IMR-90 (cell line): Measurements from ENCODE around the gene NAP1L5. TPM values are rescaled to one million over a fixed set of nuclear protein-coding genes. Genes with fewer than 3 reads are reported as not detected.

Experiments
- ATAC-seq: fragments of 200-7000 bp; cut with Tn5 transposase; 2 replicates; pipeline ENCODE4 v1.9.1; 2020; ENCODE audit warnings: low read depth, mild to moderate bottlenecking, moderate library complexity
- BruUV-seq: library from RNA; stranded (reverse); fragments of 400-500 nt; replicated peaks from 2 replicates; lab custom pipeline; 2021; lab: Mats Ljungman, UMichigan
- CTCF ChIA-PET: fragments of 300-600 bp; formaldehyde crosslinking; extraction: SDS; loops from one replicate; lab custom pipeline; 2021; ENCODE audit warnings: antibody characterized with exemption; lab: Yijun Ruan, JAX
- POLR2A ChIA-PET: fragments of 300-600 bp; sonication (Branson Sonifier 250); formaldehyde crosslinking; loops from one replicate; lab custom pipeline; 2022; ENCODE audit warnings: antibody characterized with exemption; ENCODE audit not compliant: unreplicated experiment; lab: Charles Lee
- DNase-seq: peaks from one replicate; pipeline ENCODE4 v3.0.0; 2013
- H2AFZ ChIP-seq: replicated peaks from 2 replicates; pipeline ENCODE3; 2013; ENCODE audit warnings: low read length, mild to moderate bottlenecking; ENCODE audit not compliant: poor library complexity
- H2AK5ac ChIP-seq: 2 replicates; pipeline ENCODE4 v1.6.1; 2013; ENCODE audit warnings: low read depth, low read length, inconsistent platforms
- H2AK9ac ChIP-seq: replicated peaks from 2 replicates; pipeline ENCODE3; 2013; ENCODE audit warnings: mild to moderate bottlenecking, low read depth, low read length, moderate library complexity; ENCODE audit not compliant: poor library complexity
- H2BK120ac ChIP-seq: 2 replicates; pipeline ENCODE4 v1.6.1; 2013; ENCODE audit warnings: low read depth, low read length, inconsistent platforms
- H2BK15ac ChIP-seq: 3 replicates; pipeline ENCODE4 v1.6.1; 2013; ENCODE audit warnings: low read depth, low read length, inconsistent platforms
- H2BK20ac ChIP-seq: 2 replicates; pipeline ENCODE4 v1.6.1; 2013; ENCODE audit warnings: low read depth, mild to moderate bottlenecking, inconsistent platforms, low read length, moderate library complexity
- H2BK5ac ChIP-seq: 2 replicates; pipeline ENCODE4 v1.6.1; 2013; ENCODE audit warnings: mild to moderate bottlenecking, low read depth, low read length, inconsistent platforms; ENCODE audit not compliant: poor library complexity, severe bottlenecking
- H3K14ac ChIP-seq: replicated peaks from 2 replicates; pipeline ENCODE4 v1.6.1; 2013; ENCODE audit warnings: low read depth, low read length, inconsistent platforms
- H3K18ac ChIP-seq: 2 replicates; pipeline ENCODE4 v1.6.1; 2013; ENCODE audit warnings: low read depth, low read length, control low read depth
- H3K23ac ChIP-seq: 2 replicates; pipeline ENCODE4 v1.6.1; 2013; ENCODE audit warnings: low read depth, low read length, inconsistent platforms
- H3K27ac ChIP-seq: 2 replicates; pipeline ENCODE4 v1.5.1; 2013; ENCODE audit warnings: mild to moderate bottlenecking, control low read depth, low read length; ENCODE audit not compliant: insufficient read depth
- H3K27me3 ChIP-seq: 2 replicates; pipeline ENCODE4 v1.6.1; 2013; ENCODE audit warnings: low read length; ENCODE audit not compliant: control insufficient read depth, insufficient read depth
- H3K36me3 ChIP-seq: 2 replicates; pipeline ENCODE4 v1.6.1; 2013; ENCODE audit warnings: low read length, mixed read lengths; ENCODE audit not compliant: control insufficient read depth, insufficient read depth
- H3K4ac ChIP-seq: 2 replicates; pipeline ENCODE4 v1.6.1; 2013; ENCODE audit warnings: low read depth, low read length, inconsistent platforms
- H3K4me1 ChIP-seq: 2 replicates; pipeline ENCODE4 v1.6.1; 2013; ENCODE audit warnings: low read length, mixed read lengths; ENCODE audit not compliant: control insufficient read depth, insufficient read depth
- H3K4me2 ChIP-seq: 2 replicates; pipeline ENCODE4 v1.6.1; 2013; ENCODE audit warnings: low read depth, mild to moderate bottlenecking, control low read depth, low read length, moderate library complexity
- H3K4me3 ChIP-seq: 2 replicates; pipeline ENCODE4 v1.5.1; 2013; ENCODE audit warnings: low read depth, mild to moderate bottlenecking, control low read depth, low read length, moderate library complexity; ENCODE audit not compliant: insufficient read depth
- H3K56ac ChIP-seq: 2 replicates; pipeline ENCODE4 v1.6.1; 2013; ENCODE audit warnings: low read length, inconsistent platforms; ENCODE audit not compliant: insufficient read depth; ENCODE audit errors: extremely low read depth
- H3K79me1 ChIP-seq, 2 experiments: 2 replicates each; pipeline ENCODE4 v1.6.1; 2013; ENCODE audit warnings: low read length in 2 of 2, inconsistent platforms in 1 of 2, low read depth in 1 of 2
- H3K9ac ChIP-seq: 2 replicates; pipeline ENCODE4 v1.6.1; 2013; ENCODE audit warnings: low read depth, low read length, control low read depth
- H3K9me1 ChIP-seq: 2 replicates; pipeline ENCODE4 v1.6.1; 2013; ENCODE audit warnings: low read length, inconsistent platforms; ENCODE audit not compliant: insufficient read depth
- H3K9me3 ChIP-seq: 2 replicates; pipeline ENCODE4 v1.6.1; 2013; ENCODE audit warnings: low read length; ENCODE audit not compliant: control insufficient read depth, insufficient read depth
- H4K20me1 ChIP-seq: 2 replicates; pipeline ENCODE4 v1.6.1; 2013; ENCODE audit warnings: low read length, inconsistent platforms; ENCODE audit not compliant: insufficient read depth
- H4K5ac ChIP-seq: 2 replicates; pipeline ENCODE4 v1.6.1; 2013; ENCODE audit warnings: mild to moderate bottlenecking, low read depth, low read length, control low read depth
- H4K8ac ChIP-seq, 2 experiments: 2 replicates each; pipeline ENCODE4 v1.6.1; 2013; ENCODE audit warnings: low read depth in 2 of 2, low read length in 2 of 2, control low read depth in 1 of 2, inconsistent platforms in 1 of 2
- H4K91ac ChIP-seq: 2 replicates; pipeline ENCODE4 v1.6.1; 2013; ENCODE audit warnings: low read depth, low read length, inconsistent platforms; ENCODE audit not compliant: insufficient read depth
- BHLHE40 ChIP-seq: fragments of 150-350 bp; IDR thresholded peaks from 2 replicates; pipeline ENCODE4 v1.6.1; 2016; ENCODE audit warnings: mild to moderate bottlenecking, low read depth, low read length
- WGBS, 2 experiments: methylation state at CpG; one replicate each; pipeline versions ENCODE4 v1.1.5 to v1.1.7; 2013; ENCODE audit warnings: missing lambda C conversion rate in 2 of 2; ENCODE audit not compliant: insufficient read length in 1 of 2; ENCODE audit errors: extremely low coverage in 2 of 2; 5-methylcytosine and 5-hydroxymethylcytosine counted together
- dilution Hi-C: fragments of 300-500 bp; cut with HindIII; formaldehyde crosslinking; loops from one replicate; pipeline ENCODE4 v1.14.3; 2018; ENCODE audit warnings: low sequenced_read_pairs; ENCODE audit not compliant: unreplicated experiment
- in situ Hi-C: fragments of 300-500 bp; cut with MboI; formaldehyde crosslinking; loops from 3 replicates; pipeline ENCODE4 v1.14.3; 2019; ENCODE audit warnings: low sequenced_read_pairs, inconsistent platforms, mixed read lengths
- intact Hi-C: fragments of 100-400 bp; cut with micrococcal nuclease; formaldehyde crosslinking; loops from 2 replicates; pipeline ENCODE4 v1.10.0; 2022
- polyA plus RNA-seq, 3 experiments: library from polyadenylated mRNA; depleted of rRNA; stranded (reverse); fragments of >200 nt; gene quantifications; 2 replicates each; pipeline ENCODE4 v1.2.3, GENCODE V29; 2012; ENCODE audit warnings: low replicate concordance in 1 of 3
- total RNA-seq: library from RNA; depleted of rRNA; stranded (reverse); fragments of >200 nt; gene quantifications from 2 replicates; pipeline ENCODE4 v1.2.3, GENCODE V29; 2012
- TF ChIP-seq, protein P1 (sequence below): fragments of 150-350 bp; IDR thresholded peaks from 2 replicates; pipeline ENCODE4 v1.6.1; 2016; ENCODE audit warnings: low read depth, mild to moderate bottlenecking, low read length, moderate library complexity, borderline replicate concordance

The NAP1L5 gene
- total and polyA plus RNA-seq, 2 of the 4 experiments (the other 2 are of a cell fraction), result 3.9 to 5.3 TPM

DNA sequence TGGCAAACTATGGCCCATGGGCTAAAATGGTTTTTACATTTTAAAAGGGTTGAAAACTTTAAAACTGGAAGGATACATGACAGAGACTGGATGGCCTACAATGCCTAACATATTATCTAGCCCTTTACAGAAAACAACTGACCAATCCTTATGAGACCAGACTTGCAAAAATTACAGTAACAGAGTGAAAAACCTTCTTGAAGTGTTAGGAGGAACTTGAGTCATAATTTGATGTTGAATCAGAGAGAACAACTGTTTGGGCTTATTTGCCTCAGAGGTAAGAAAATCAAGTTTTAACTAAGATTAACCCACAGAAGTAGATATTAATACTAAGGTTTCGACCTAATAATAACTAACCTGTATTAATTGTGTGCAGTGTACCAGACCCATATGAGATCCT lies 12.4 kb upstream of the NAP1L5 start:
- in situ Hi-C loops, result loop anchor here (5.0 kb wide), 1 partner anchor 312 kb away; no protein-coding TSS in a partner anchor
- BruUV-seq, result no TSS peak
- Histone ChIP-seq H3K79me1 (no peaks in the 10 kb centered on the region), H3K23ac (no peak overlapping the region), H4K5ac (no peak overlapping the region), H3K56ac (no peak overlapping the region), H3K4me3 (no peak overlapping the region), H2BK15ac (no peak overlapping the region), H2AFZ (no peak overlapping the region), H3K9me3 (no peaks in the 10 kb centered on the region), H3K14ac (no peak overlapping the region), H3K4me1 (peaks cover 10% of the 10 kb centered on the region), H2BK20ac (no peak overlapping the region), H3K9me1 (no peaks in the 10 kb centered on the region), H3K4ac (no peak overlapping the region), H2AK5ac (no peak overlapping the region), H2AK9ac (no peak overlapping the region), H3K36me3 (peaks cover 2% of the 10 kb centered on the region; the same call in 1 of the 2 replicates), H2BK120ac (no peak overlapping the region), H3K9ac (no peak overlapping the region), H4K91ac (no peak overlapping the region), H4K8ac (no peak overlapping the region), H4K20me1 (no peaks in the 10 kb centered on the region), H3K18ac (no peak overlapping the region), H2BK5ac (no peak overlapping the region), H3K27ac (no peak overlapping the region), H3K27me3 (no peaks in the 10 kb centered on the region), H3K4me2 (no peak overlapping the region)
- POLR2A ChIA-PET, result no interaction called here
- dilution Hi-C loops, result no loop called here
- CTCF ChIA-PET, result no interaction called here
- DNase-seq, result no peak
- intact Hi-C loops, result loop anchor here (5.0 kb wide), 1 partner anchor 82 kb away; no protein-coding TSS in a partner anchor
- no peak for ATAC-seq
- TF ChIP-seq BHLHE40, result no peak
- TF ChIP-seq, protein P1, sequence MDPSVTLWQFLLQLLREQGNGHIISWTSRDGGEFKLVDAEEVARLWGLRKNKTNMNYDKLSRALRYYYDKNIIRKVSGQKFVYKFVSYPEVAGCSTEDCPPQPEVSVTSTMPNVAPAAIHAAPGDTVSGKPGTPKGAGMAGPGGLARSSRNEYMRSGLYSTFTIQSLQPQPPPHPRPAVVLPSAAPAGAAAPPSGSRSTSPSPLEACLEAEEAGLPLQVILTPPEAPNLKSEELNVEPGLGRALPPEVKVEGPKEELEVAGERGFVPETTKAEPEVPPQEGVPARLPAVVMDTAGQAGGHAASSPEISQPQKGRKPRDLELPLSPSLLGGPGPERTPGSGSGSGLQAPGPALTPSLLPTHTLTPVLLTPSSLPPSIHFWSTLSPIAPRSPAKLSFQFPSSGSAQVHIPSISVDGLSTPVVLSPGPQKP, result no peak
- WGBS, 2 experiments, result no CpG with 5 or more reads among the region's 1 CpG
